ENCODE results near the gene MAPRE3.

Gene MAPRE3

GRCh38 chr2:26991717-26992116, 21.3 kb downstream of the MAPRE3 start:
- no peak overlapping the region for H3K4me3 ChIP-seq (ENCODE audit: low read depth, low read length)
- no peak for DNase-seq (ENCODE audit: low read depth)
- no peak for TF ChIP-seq CTCF (conservative IDR thresholded peaks at IDR 0.05; ENCODE audit: low read depth, low read length)

GRCh38 chr2:26993768-26994167, 23.3 kb downstream of the MAPRE3 start:
- no peak for TF ChIP-seq CTCF (conservative IDR thresholded peaks at IDR 0.05; ENCODE audit: low read depth, low read length)
- no peak overlapping the region for H3K4me3 ChIP-seq (ENCODE audit: low read depth, low read length)
- DNase-seq (ENCODE audit: low read depth) = no peak

- no peak for TF ChIP-seq CTCF (conservative IDR thresholded peaks at IDR 0.05; ENCODE audit: low read depth, low read length)
Measured at GRCh38 chr2:26994983-26995382, 24.5 kb downstream of the MAPRE3 start.

GRCh38 chr2:26997394-26997793, 27.0 kb downstream of the MAPRE3 start:
- TF ChIP-seq CTCF (conservative IDR thresholded peaks at IDR 0.05; ENCODE audit: low read depth, low read length) = no peak
- no peak overlapping the region for H3K4me3 ChIP-seq (ENCODE audit: low read depth, low read length)
- no peak for DNase-seq (ENCODE audit: low read depth)

More at GRCh38 chr2:26994983-26995382, 24.5 kb downstream of the MAPRE3 start:
- no peak for DNase-seq (ENCODE audit: low read depth)
- no peak overlapping the region for H3K4me3 ChIP-seq (ENCODE audit: low read depth, low read length)

- TF ChIP-seq CTCF (conservative IDR thresholded peaks at IDR 0.05; ENCODE audit: low read depth, low read length) = no peak
- no peak overlapping the region for H3K4me3 ChIP-seq (ENCODE audit: low read depth, low read length)
- DNase-seq (ENCODE audit: low read depth) = no peak
Measured at GRCh38 chr2:26998323-26998722, 27.9 kb downstream of the MAPRE3 start.

GRCh38 chr2:27000228-27000627, 29.8 kb downstream of the MAPRE3 start:
- H3K4me3 ChIP-seq (ENCODE audit: low read depth, low read length) = no peak overlapping the region
- no peak for DNase-seq (ENCODE audit: low read depth)
- TF ChIP-seq CTCF (conservative IDR thresholded peaks at IDR 0.05; ENCODE audit: low read depth, low read length) = no peak

GRCh38 chr2:27000995-27001394, 30.6 kb downstream of the MAPRE3 start:
- DNase-seq (ENCODE audit: low read depth) = no peak
- H3K4me3 ChIP-seq (ENCODE audit: low read depth, low read length) = no peak overlapping the region
- TF ChIP-seq CTCF (conservative IDR thresholded peaks at IDR 0.05; ENCODE audit: low read depth, low read length) = no peak
